Effector CD8-positive, alpha-beta T cell (primary cell): Measurements from ENCODE around the gene IGLL5.
A peak's percentile ranks its signal among the peaks of the same experiment; 100 is the strongest.

Source experiments
- DNase-seq: peaks from one replicate; lab custom pipeline; 2025; lab: John Stamatoyannopoulos, UW
- total RNA-seq, 4 experiments: gene quantifications; one replicate each; lab custom pipeline; 2026; lab: John Stamatoyannopoulos, UW

Gene IGLL5
- total RNA-seq = 0 reads per million in 4 experiments

- no peak for DNase-seq
Observed at GRCh38 chr22:22887621-22888503, at the start of gene IGLL5. IGLL5 (plus strand) TSS chr22:22887816; CDS start chr22:22888054, 238 bp downstream.

- DNase-seq = no peak
Observed at GRCh38 chr22:22838148-22838786, 49.3 kb upstream of the IGLL5 start.

GRCh38 chr22:22839570-22840314, 47.9 kb upstream of the IGLL5 start:
- DNase-seq = no peak

- no peak for DNase-seq
Observed at GRCh38 chr22:22840780-22841179, 46.8 kb upstream of the IGLL5 start.

GRCh38 chr22:22841598-22841997, 46.0 kb upstream of the IGLL5 start:
- no peak for DNase-seq

- no peak for DNase-seq
Observed at GRCh38 chr22:22842085-22842484, 45.5 kb upstream of the IGLL5 start.

- no peak for DNase-seq
Observed at GRCh38 chr22:22843848-22844247, 43.8 kb upstream of the IGLL5 start.

GRCh38 chr22:22847241-22847640, 40.4 kb upstream of the IGLL5 start:
- no peak for DNase-seq

GRCh38 chr22:22848364-22848866, 39.2 kb upstream of the IGLL5 start:
- peak; percentile 54 for DNase-seq

GRCh38 chr22:22849640-22850610, 37.7 kb upstream of the IGLL5 start:
- DNase-seq = no peak

GRCh38 chr22:22851969-22852368, 35.6 kb upstream of the IGLL5 start:
- no peak for DNase-seq

GRCh38 chr22:22853713-22854112, 33.9 kb upstream of the IGLL5 start:
- no peak for DNase-seq

GRCh38 chr22:22854466-22854865, 33.1 kb upstream of the IGLL5 start:
- no peak for DNase-seq

- no peak for DNase-seq
Observed at GRCh38 chr22:22855085-22855484, 32.5 kb upstream of the IGLL5 start.

- no peak for DNase-seq
Observed at GRCh38 chr22:22855617-22856308, 31.9 kb upstream of the IGLL5 start.

GRCh38 chr22:22856364-22856763, 31.3 kb upstream of the IGLL5 start:
- DNase-seq = no peak

GRCh38 chr22:22856885-22857606, 30.6 kb upstream of the IGLL5 start:
- no peak for DNase-seq

- DNase-seq = no peak
Observed at GRCh38 chr22:22857607-22858558, 29.7 kb upstream of the IGLL5 start.

GRCh38 chr22:22858559-22858937, 29.1 kb upstream of the IGLL5 start:
- DNase-seq = no peak
